H54 (cell line): ENCODE results near the gene PPP2R2B.

Experiments used
- DNase-seq: peaks from one replicate; pipeline ENCODE4 v3.0.0; 2011; ENCODE audit warnings: low spot score, mixed read lengths; ENCODE audit not compliant: insufficient read length
- FAIRE-seq: peaks from 3 replicates; lab custom pipeline; 2011; peaks lifted over from hg19 to GRCh38; lab: Jason Lieb, UNC
- POLR2A ChIP-seq: IDR thresholded peaks from 2 replicates; pipeline ENCODE4 v1.6.1; 2011; ENCODE audit warnings: low read depth, mild to moderate bottlenecking, low read length

The PPP2R2B gene

DNA sequence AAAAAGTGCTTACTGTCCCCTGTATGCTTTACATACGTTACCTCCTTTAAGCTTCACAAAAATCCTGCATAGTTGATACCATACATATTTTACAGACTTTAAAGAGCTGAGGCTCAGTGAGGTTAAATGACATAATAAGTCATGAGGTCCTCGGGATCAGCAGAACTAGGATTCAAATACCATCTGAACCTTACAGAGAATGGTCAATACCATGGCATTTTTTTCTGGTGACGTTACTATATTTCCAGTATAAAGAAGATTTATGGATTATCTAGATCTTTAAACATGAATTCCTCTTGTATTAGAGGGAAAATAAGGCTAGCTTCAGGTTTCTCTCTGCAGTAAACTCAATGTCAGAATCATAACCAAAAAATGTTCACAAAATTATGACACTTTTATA, 208.9 kb downstream of the PPP2R2B start:
- FAIRE-seq, result peak; percentile 60
- no peak for DNase-seq
- TF ChIP-seq POLR2A, result no peak

DNA sequence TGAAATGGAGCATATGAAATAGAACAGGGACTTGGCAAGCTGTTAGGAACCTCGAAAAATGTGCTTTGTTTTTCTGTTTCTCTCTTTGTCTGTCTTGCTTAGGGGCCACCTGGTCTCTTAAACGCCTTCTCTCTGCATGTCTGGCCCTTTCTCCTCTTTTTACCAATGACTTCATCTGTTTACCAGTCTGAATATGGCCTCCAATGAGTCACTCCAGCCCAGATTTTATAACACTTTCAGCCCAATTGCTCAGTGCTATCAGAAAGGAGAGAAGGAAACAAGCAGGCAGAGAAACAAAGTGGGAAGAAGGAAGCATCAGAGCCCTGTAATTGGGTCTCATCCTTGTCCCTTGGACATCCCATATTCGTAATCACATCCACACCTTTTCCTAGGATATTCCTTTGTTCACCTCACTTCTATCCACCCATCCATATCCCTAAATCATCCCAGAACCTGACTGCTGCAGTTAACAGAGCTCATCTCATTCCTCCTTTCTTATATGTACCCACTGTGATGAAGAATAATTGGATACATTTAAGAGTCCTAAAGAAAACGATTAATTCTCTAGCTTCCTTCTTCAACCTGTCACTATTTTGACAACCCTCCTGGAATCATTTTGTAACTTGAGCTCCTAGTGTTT, 210.8 kb downstream of the PPP2R2B start:
- no peak for TF ChIP-seq POLR2A
- FAIRE-seq (peak; percentile 99), DNase-seq (peak; percentile 36)

DNA sequence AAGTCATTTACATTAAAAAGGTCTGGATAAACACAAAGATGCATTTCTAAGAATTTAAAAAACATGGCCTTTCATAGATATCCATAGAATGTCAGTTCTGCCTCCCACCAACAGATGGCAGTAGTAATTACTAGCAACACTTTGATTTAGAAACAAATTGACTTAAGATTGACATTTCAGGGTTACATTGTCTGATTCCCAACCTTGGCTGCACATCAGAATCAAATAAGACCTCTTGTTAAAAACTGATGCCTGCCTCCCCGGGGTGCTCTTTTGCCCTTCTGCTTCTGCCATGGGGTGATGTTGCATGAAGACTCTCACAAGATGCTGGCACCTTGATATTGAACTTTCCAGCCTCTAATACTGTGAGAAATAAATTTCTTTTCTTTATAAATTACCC, 216.3 kb downstream of the PPP2R2B start:
- DNase-seq (no peak), FAIRE-seq (peak; percentile 98)
- TF ChIP-seq POLR2A, result no peak

DNA sequence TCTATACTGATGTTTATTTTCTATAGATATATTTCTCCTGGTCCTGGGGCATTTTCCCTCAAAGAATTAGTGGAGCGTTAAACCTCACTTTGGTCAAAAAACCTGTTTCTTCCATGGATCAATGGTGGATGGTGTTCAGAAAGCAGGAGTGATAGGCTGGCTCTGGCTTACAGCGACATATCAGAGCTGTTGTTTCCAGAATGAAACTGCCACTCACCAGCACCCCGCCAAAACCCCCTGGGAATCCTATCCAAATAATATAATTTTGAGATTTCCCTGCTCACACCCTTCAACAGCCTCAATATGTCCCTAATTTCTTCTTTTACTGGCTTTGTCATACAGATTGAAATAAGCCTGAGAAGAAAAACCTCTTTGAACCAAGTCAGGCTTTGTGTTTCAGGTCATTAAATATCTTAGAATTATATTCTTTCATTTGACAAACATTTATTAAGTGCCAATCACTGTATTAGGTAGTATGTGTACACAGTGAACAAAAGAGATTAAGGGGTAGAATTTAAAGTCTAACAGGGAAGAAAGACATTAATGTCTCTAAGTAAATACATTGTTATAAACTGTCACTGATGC, 218.1 kb downstream of the PPP2R2B start:
- TF ChIP-seq POLR2A, result no peak
- FAIRE-seq (no peak), DNase-seq (no peak)

DNA sequence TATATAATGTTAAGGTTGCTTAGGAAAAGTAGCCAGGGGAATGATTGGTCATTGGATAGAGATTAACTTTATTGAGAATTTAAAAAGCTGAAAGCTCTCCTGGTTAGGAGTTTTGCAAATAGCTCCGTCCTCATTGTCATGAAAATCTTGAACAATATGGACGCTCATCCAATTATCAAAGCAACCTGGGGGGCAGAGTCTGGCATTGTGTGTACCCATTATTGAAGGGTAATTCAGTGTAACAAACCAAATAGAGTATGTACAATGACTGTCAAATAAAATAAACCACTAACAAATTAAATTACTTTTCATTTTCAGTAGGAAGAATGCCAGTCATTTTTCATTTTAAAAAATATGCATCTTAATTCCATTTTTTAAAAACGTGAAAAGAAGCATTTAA, 218.6 kb downstream of the PPP2R2B start:
- TF ChIP-seq POLR2A, result no peak
- DNase-seq, result no peak
- no peak for FAIRE-seq

DNA sequence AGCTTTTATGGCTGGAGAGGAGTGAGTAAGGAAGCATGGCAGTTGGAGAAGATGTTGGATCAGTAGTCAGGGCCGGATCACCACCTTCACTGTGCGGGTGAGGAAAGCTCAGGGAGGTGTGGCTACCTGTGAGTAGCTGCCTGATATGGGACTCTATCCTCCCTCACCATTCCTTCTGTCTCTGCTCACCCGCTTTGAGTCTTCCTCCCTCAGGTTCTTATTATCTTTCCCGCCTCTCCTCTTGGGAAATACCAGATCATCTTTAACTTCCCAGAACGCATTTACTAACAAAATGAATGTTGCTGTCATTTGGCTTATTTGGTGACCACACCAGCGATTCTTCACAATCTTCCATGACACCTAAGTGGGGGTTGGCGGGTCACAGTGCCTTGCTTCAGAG, 221.9 kb downstream of the PPP2R2B start:
- FAIRE-seq (no peak), DNase-seq (no peak)
- 0 out of 2 replicates have a peak, but pooled peaks have one; percentile 3 for TF ChIP-seq POLR2A

DNA sequence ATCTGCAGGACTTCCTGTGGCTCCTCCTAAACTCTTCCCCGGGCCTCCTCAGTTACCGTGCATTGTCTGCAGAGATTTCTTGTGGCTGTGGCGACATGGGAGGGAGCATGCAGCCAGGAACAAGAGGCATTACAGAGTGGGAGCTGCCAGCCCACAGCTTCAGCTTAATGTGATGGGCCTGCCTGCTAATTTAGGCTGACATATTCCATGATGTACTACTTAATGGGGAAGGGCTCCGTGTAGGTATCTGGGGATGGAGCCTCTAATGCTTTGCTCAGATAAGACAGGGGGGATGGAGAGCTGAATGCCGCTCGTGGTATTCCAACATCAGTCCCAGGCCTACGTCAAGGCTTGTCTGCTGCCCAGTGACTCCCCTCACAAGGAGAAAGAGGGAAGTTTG, 225.0 kb downstream of the PPP2R2B start:
- FAIRE-seq (no peak), DNase-seq (no peak)
- TF ChIP-seq POLR2A, result no peak

DNA sequence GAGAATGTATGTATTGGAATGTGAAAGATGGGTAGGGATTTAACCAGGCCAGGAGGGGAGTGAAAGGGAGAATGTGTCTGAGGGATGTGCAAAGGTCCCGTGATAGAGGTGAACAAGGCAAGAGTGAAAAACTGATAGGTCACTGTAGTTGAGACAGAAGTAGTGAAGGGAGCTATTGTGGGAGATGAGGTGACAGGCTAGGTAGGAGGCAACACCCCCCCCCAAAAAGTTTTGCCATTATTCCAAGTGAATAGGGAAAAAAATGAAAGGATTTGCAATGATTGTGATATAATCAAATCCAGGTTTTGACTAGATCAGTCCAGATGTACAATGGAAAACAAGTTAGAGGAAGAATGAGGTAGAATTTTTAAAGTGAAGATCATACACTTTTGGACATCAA, 226.0 kb downstream of the PPP2R2B start:
- DNase-seq (no peak), FAIRE-seq (no peak)
- no peak for TF ChIP-seq POLR2A

DNA sequence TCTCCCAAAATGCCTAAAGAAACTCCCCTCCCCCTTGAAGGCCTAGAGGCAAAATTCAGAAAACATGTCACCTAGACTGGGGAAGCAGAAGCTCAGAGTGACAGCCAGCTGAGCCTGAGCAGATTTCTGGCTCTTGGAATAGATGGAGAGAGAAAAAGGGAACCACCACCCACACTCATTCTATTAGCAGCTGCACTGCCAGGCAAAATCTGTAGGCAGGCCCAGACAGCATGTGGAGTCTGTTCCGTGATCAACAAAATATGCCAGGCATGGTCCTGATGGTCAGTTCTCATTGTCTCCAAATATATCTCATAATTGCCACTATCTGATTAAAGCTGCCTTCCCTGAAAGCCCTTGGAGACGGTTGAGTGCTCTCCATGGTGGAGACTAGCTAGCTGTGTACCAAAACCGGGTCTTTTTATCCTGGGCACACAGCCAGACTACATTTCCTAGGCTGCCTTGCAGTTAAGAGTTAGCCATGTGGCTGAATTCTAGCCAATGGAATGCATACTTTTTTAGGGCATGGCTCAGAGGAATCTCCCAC, 230.8 kb downstream of the PPP2R2B start:
- FAIRE-seq, result no peak
- DNase-seq, result no peak
- no peak for TF ChIP-seq POLR2A

DNA sequence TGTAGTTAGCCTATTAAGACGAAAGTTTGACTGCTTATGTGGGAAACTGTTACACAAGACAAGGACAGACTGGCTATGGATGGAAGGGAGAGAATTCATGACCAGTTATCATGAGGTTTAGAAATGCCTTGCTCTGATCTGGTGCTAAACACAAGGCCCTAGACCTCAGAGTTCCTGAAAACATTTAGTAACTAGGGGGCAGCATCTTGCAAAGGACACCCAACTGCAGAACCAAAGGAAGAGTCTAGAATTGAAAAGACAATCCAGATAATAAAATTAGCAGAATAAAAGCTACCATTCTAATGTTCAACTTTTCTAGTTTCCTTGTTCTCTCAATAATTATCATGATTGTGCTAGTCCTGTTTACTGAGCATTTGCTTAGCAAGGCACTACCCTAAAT, 232.1 kb downstream of the PPP2R2B start:
- no peak for TF ChIP-seq POLR2A
- DNase-seq (no peak), FAIRE-seq (no peak)

DNA sequence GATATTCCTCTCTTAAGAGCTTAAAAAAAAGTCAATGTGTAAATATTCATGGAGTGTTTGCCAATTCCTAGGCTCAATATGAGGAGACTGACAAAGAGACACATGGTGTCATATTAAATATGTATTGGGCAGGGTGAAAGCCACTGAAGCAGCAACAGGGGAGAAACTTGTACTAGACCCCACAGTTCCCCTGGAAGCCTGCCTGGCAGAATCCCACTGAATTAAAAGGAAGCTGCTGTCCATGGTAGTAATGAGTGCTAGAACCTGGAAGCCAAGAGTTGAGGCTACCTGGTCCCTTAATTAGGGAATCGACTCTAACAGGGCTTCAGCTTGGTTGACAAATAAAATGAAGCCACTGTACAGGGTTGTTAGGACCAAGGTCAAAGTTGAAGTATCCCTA, 233.2 kb downstream of the PPP2R2B start:
- DNase-seq (no peak), FAIRE-seq (no peak)
- no peak for TF ChIP-seq POLR2A

DNA sequence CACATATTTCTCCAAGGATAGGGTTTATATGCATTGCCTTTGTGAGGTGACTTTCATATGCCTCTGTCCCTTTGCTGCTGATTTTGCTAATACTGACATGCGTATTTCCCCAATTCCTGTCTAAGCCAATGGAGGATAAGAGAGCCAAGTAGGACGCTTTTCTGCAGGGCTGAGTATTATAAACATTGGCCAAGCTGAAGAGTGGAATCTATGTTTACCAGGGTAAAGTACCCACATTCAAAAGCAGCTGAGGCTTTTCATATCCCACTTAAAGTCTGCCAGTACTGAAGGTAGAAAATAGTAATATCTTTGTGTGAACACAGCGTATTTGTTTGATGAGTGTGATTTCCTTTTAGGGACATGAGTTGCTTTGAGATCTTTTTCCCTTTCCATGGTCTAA, 233.7 kb downstream of the PPP2R2B start:
- no peak for TF ChIP-seq POLR2A
- FAIRE-seq (no peak), DNase-seq (no peak)

DNA sequence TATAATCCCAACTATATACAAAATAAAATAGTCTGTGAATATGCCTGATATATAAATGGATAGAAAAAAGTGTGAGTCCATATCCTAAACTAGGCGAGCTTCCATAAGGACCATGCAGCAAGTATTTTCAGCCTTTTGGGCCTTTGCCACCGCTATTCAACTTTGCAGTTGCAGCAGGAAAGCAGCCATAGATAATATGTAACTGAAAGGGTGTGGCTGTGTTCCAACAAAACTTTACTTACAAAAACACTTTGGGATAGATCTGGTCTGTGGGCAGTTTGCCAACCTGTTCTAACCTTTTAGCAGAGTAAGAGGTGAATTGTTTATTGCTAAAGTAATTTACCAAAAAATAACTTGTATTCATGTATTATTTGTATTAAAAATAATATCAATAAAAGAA, 234.8 kb downstream of the PPP2R2B start:
- FAIRE-seq, result no peak
- no peak for DNase-seq

DNA sequence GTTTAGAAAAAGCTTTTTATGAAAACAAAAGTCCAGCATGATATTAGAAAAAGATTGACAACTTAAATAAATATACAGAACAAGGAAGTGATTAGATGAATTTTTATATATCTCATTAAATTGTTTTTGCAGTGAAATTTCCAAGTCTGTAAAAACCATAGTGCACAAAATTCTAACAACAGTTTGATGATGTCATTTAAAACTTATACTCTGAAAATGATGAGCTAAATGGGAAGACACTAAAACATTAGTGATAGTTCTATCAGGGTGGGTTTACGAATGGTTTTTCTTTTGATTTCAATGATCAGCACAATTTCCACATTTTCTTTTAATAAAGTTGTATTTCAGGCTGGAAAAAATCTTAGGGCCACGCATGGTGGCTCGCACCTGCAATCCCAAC, 236.1 kb downstream of the PPP2R2B start:
- TF ChIP-seq POLR2A, result no peak
- FAIRE-seq, result no peak
- DNase-seq, result no peak

More for the DNA sequence above, 234.8 kb downstream of the PPP2R2B start:
- no peak for TF ChIP-seq POLR2A

DNA sequence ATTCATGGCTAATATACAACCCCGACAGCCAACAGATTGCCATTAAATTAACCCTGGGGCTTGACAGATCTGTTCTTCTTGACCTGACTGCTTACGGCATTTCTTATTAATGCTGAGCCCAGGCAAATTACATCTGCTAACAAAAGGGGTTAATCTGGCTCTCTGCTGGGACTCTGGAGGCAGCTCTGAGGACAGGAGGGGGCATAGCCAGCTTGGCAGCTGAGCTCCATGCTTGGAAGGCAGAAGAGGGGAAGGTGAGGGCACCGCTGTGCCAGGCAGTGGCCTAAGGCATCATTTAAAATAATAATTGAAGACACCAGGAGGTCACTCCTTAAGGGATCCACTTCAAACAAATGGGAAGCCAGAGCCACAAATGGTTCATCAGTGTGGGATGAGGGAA, 236.6 kb downstream of the PPP2R2B start:
- TF ChIP-seq POLR2A, result no peak
- DNase-seq (no peak), FAIRE-seq (no peak)

DNA sequence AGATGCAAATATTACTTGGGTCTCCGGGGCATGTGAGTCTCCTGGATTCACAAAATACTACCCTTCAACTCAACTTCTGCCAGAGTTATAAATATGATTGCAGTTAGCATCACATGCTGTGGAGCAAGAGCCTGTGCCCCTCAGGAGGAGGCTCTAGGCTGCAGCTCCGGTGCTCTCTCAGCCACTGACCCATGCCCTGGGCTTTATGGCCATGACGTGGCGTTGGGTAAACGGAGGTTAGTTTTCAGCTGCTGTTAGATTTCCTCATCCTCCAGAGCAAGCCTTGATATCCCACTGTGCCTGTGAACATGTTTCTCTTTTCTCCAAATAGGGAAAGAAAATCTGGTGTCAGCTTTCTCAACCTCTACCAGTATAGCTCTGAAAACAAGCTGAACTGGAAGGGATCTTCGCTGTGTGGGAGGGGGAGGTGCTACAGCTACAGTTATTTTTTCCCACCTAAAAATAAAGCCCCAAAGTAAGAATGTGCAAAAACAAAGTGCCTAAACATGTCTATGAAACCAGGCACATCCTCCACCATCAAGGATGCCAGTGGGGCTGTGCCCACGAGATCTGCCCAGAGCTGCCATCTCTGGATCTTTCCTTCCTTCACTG, 238.2 kb downstream of the PPP2R2B start:
- no peak for FAIRE-seq
- DNase-seq, result no peak
- no peak for TF ChIP-seq POLR2A
